ENCODE data around the gene FADS2. TPM values are rescaled to one million over a fixed set of nuclear protein-coding genes. Genes with fewer than 3 reads are reported as not detected.

Gene FADS2
- total and polyA plus RNA-seq, 2 of the 13 experiments (the other 11 are each of a cell fraction or from before 2014, with no cell fraction given), result 90.1 to 124 TPM

GRCh38 chr11:61816736-61817455 is 11.2 kb upstream of the FADS2 start, which contains the start of gene FADS1 (continued):
- no peak for TF ChIP-seq KIAA2018 (CRISPR knock-in tag; IDR thresholded peaks at IDR 0.05; ENCODE audit: borderline replicate concordance)
- TF ChIP-seq ZBTB33 (CRISPR knock-in tag; IDR thresholded peaks at IDR 0.05), result peak; percentile 51; the same call in 1 of the 2 replicates
- TF ChIP-seq RFXAP (CRISPR knock-in tag; IDR thresholded peaks at IDR 0.05; ENCODE audit: borderline replicate concordance), result peak; percentile 77
- TF ChIP-seq ZNF556 (CRISPR knock-in tag; IDR thresholded peaks at IDR 0.05; ENCODE audit: borderline replicate concordance), result peak; percentile 94; the same call in 1 of the 2 replicates
- no peak for TF ChIP-seq SYNCRIP (IDR thresholded peaks at IDR 0.05; ENCODE audit: insufficient read depth, low read depth, low read length)
- peak; percentile 62; the same call in 1 of the 2 replicates for TF ChIP-seq SKIL (CRISPR knock-in tag; IDR thresholded peaks at IDR 0.05; ENCODE audit: borderline replicate concordance)
- TF ChIP-seq FOXK1 (CRISPR knock-in tag; IDR thresholded peaks at IDR 0.05; ENCODE audit: borderline replicate concordance, low read depth), result no peak
- TF ChIP-seq BORCS8-MEF2B (CRISPR knock-in tag; IDR thresholded peaks at IDR 0.05), result peak; percentile 14; the same call in 1 of the 2 replicates
- TF ChIP-seq ZFP36L2 (CRISPR knock-in tag; IDR thresholded peaks at IDR 0.05), result no peak
- peak; percentile 92 for TF ChIP-seq ZBTB14 (CRISPR knock-in tag; IDR thresholded peaks at IDR 0.05)
- no peak for TF ChIP-seq ZNF326 (CRISPR knock-in tag; IDR thresholded peaks at IDR 0.05; ENCODE audit: borderline replicate concordance)
- TF ChIP-seq ZNF337 (CRISPR knock-in tag; IDR thresholded peaks at IDR 0.05; ENCODE audit: borderline replicate concordance, low read depth), result no peak
- no peak; the same call in 1 of the 2 replicates for TF ChIP-seq HES4 (CRISPR knock-in tag; IDR thresholded peaks at IDR 0.05; ENCODE audit: borderline replicate concordance)
- no peak for TF ChIP-seq SMARCE1 (IDR thresholded peaks at IDR 0.05; ENCODE audit: borderline replicate concordance)
- no peak; the same call in none of the 2 replicates for TF ChIP-seq ZNF746 (CRISPR knock-in tag; IDR thresholded peaks at IDR 0.05)

Measured in HepG2 (cell line).